ENCODE measurements around the gene ANKRD11.
A peak's percentile ranks its signal among the peaks of the same experiment; 100 is the strongest.

Gene ANKRD11

DNA sequence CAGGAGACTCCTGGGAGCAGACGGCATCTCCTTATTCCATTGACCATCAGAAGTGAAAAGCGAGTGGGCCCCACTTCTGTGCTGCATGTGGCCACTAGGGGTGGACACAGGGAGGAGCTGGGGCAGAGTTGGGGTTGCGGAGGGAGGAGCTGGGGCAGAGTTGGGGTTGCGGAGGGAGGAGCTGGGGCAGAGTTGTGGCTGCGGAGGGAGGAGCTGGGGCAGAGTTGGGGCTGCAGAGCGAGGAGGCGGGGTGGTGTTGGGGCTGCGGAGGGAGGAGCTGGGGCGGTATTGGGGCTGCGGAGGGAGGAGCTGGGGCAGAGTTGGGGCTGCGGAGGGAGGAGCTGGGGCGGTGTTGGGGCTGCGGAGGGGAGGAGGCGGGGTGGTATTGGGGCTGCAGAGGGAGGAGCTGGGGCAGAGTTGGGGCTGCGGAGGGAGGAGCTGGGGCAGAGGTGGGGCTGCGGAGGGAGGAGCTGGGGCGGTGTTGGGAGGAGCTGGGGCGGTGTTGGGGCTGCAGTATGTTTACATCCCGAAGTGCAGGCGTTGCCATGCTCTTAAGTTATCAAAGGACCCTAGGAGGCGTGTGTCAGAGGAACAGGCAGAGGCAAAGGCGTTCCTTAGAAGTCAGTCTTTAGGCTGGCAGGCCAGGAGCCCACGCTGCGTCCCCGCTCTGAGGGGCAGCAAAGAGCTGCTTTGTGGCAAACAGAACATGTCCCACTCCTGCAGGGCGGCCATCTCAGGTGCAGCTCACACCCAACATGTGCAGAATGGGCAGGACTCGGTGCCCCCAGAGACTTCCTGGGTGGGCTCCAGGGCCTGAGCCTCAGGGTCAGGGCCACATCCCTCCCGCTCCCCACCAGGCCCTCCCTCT, 196.9 kb downstream of the ANKRD11 start:
- no peak for DNase-seq

DNA sequence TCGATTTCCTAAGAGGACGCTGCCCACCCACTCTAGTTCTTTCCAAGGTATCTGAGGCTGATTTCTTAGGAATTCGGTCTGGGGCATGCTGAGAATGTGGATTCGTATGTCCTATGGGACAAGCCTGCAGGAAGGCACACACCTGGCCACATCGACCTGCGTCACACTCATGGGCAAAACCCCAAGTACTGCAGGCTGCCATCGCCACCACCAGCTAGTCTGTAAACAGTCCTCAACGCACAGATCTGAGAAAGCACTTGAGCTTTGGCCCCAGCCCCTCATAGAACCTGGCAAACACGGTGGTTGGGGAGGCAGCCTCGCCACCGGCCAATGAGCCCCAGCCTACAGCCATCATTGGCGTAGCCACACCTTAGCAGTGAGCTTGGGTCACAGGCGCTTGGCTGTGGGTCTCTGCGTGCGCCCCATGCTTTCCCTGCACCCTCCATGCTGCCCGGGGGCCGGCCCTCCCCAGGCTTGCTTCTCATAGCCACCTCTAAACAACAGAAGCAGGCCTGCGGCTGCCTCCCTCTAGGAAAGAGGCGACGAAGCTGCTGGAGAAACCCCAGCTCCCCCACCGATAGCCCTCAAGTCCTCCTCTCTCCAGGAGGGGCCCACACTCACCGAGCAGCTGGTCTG, 197.8 kb downstream of the ANKRD11 start:
- DNase-seq, result no peak

DNA sequence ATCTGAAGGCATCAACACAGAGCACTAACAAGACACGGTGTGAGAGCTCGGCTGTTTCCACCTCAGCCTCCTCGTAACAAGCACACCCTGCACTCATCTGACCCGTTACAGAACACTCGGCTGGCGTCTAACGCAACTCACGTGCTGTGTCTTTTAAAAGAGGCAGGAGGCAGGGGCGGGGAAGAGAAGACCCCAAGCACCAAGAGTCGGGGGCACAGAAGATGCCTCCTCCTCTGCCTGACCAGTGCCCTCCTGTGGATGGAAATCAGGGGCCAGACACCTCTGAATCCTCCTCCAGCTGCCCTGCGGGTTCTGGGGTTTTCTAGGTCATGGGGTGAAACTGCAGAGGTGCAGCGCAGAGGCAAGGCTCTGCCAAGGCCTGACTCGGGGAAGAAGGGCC, 198.6 kb downstream of the ANKRD11 start:
- DNase-seq, result no peak

DNA sequence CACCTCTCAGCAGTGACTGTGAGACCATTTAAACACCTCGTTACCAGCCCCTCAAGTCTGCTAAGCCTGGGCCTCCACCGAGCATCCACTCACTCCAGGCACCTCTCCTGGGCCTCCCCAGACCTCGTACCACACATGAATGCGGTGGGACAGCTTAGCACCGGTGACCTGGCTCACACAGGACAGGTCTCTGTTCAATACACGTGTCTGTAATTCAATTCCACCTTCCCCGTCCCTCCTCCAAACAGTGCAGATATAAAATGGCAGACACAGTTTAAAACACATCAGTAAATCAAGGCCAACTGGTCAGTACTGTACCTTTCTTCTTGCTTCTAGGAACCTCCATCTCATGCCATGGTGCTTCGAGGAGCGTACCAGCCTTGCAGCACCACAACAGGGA, 199.0 kb downstream of the ANKRD11 start:
- no peak for DNase-seq

DNA sequence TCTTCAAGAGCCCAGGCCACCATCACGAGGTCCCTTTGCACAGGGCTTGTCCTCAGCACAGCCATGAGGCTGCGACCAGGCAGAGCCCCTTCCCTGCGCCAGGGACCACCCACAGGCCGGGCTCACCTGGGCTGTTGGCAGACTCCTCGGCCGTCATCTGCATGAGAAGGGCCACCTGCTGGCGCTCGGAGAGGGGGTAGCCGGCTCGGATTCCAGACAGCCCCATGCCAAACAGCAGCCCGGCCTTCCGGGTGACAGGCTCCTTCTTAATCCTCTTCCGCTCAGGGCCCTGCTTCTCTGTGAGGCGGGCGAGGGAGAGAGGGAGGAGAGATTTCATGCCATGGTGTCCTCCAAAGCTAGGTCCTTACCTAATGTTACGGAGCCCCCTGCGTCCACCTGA, 199.5 kb downstream of the ANKRD11 start:
- DNase-seq, result no peak

DNA sequence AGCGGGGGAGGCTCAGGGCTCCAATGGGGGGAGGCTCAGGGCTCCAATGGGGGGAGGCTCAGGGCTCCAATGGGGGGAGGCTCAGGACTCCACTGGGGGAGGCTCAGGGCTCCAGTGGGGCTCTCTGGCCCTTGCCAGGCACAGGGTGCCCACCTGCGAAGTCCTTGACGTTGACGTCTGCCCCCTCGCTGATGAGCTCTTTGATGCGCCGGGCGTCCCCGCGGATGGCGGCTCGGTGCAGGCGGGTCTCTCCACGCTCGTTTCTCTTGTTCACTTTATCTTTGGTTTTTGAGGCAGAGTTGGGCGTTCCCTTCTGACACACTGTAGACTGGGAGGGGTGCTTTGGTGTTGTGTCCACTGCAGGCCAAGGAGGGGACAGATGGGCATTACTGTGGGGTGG, 199.9 kb downstream of the ANKRD11 start:
- no peak for DNase-seq

DNA sequence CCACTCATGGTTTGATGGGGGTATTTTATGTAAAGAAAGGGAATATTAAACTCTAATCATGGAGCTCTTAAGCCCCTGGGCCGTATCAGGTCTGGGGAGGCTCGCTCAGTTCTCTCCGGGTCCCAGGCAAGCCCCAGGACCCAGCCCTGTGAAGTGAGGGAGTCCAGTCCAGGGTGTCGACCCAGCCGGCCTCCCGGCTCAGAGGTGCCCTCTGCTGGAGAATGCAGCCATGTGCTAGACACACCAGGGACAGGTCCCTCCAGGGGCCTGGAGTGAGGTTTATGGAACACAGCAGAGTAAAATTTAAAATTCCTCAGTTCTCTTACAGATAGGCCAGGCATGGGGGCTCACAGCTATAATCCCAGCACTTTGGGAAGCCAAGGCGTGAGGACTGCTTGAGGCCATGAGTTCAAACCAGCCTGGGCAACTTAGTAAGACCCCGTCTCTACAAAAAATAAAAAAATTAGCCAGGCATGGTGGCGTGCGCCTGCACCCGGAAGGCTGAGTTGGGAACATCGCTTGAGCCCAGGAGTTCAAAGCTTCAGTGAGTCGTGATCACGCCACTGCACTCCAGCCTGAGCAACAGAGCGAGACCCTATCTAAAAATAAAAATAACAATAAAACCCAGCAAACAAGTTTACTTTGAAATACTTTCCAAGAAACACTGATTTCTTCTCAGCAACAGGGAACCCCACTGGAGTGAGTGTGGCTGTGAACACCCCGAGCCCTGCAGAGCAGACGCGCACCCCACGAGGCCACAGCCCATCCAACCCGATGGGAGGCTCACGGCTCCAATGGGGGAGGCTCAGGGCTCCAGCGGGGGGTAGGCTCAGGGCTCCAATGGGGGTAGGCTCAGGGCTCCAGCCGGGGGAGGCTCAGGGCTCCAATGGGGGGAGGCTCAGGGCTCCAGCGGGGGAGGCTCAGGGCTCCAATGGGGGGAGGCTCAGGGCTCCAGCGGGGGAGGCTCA, 200.6 kb downstream of the ANKRD11 start:
- DNase-seq, result peak; percentile 63

DNA sequence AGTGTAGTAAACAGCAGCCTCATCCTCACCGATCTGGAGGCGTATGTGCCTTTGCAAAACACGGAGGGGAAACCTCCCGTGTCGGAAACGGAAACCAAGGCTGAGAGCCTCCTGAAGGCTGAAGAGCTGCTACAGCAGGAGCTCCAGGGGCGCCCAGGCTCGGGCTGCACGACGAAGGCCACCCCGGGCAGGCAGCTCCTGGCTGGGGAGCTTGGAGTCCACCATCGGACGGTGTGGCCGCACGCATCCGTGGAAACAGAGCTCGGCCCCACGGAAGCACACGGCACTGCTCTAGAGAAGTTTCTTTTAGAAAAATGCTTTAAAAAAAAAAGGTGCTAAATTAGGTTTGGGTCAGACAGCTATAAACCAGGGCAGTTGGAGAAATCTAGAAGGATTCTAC, 201.4 kb downstream of the ANKRD11 start:
- DNase-seq, result no peak

DNA sequence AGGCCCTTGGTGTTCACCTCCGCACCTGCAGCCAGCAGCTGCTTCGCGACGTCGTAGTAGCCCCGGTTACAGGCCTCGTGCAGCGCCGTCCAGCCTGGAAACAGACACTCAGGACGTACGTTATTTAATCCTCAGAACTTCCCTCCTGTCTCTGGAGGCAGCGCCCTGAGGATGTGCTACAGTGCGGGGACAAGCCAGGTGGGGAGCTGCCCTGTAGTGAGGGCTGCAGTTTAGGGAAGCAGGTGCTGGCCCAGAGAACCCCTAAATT, 201.8 kb downstream of the ANKRD11 start:
- no peak for DNase-seq

DNA sequence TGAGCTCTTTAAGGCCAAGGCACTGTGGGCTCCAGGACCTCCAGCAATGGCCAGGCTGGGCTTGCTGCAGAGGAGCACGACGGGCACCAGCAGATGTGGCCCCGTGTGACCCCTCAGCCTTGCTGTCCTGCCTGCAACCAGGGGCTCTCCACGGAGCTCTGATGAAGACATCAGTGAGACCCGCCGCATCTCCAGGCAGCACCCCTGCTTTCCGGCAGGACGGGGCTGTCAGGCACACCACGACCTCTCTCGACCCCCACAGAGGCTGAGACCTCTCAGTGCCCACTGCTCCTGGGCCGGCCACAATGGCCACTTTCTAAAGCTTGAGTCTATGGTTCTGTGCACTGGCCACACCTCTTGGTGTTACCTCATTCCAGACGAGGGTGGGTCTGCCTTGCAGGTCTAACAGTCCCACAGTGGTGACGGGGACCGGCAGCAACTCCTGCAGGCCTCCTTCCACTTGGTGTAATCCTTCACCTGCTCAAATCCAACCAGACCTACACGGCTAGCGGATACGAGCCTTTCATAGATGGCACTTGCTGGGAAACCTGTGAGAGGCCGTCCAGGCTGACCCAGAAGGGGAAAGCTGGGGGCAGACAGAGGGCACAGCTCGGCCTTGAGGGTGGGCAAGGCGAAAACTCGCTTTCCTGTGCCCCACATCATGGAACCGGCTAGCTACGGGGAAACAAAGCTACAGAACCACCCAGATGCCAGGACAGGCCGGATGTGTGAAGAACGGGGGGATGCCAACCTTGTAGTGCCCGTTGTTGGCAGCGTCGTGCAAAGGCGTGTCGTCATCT, 202.4 kb downstream of the ANKRD11 start:
- no peak for DNase-seq

DNA sequence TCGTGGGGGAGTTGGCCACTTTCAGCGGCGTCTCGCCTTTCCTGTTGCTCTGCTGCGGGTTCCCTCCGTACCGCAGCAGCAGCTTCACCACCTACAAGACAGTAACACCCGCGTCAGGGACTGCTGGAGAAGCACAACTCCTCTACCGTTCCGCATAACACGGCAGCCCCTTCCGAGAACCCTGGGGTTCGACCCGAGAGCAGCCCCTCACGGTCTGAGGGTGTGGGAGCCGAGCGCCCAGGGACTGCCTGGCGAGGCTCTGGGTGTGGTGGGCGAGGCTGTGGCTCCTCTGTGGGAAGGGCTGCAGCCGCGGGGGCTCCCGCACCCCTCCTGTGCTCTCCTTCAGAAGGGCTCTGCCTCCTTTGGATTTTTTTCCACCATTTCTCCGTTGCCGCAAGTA, 204.3 kb downstream of the ANKRD11 start:
- DNase-seq, result no peak

DNA sequence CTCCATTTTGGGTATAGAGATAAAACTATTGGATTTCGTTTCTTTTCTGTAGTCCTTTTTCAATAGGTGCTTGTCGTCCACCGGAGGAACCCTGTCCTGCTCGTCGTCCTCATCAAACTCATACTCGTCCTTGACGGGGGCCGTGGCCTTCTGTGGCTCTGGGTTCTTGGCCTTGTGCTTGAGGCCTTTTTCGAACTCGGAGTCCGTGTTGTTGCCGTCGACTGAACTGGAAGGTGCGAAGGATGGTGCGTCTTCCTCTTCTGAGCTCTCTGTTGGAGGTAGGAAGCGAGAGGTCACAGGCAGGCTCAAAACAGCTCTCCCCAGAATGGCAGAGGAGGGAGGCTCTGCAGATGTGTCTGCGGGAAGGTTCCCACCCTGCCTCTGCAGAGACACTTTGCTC, 205.0 kb downstream of the ANKRD11 start:
- DNase-seq, result no peak

DNA sequence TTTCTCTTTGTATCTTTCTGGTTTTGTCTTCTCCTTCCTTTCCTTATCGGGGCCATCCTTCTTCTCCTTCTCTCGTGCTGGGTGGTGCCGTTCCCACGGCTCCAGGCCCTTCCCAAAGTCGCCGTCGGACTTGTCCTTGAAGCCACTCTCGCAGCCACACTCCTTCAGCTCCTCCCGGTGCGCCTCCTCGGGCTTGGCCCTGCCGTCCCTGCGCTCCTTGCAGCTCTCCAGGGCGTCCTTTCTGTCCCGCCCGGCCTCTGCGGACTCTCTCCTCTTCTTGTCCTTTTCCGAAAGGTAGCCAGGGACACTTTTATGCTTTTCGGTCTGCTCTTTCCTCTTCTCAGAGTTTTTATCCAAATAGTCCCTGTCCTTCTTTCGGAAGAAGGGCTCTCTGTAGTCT, 206.9 kb downstream of the ANKRD11 start:
- no peak for DNase-seq

DNA sequence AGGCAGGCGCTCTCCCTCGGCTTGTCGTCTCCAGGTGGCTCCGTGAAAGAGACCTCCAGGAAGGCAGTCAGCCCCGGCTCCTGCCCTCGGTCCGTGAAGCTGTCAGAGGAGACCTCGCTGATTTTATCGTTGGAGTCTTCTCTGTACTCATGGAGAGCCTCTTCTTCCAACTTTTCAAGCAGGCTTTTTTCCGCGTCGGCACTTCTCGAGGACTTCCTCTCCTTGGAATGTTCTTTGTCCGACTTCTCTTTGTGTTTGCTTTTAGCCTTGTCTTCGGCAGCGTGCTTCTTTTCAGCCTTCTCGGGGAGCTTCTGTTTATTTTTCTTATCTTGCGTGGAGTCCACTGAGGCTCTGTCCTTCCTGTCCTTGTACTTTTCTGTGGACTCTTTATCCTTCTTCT, 207.8 kb downstream of the ANKRD11 start:
- no peak for DNase-seq

DNA sequence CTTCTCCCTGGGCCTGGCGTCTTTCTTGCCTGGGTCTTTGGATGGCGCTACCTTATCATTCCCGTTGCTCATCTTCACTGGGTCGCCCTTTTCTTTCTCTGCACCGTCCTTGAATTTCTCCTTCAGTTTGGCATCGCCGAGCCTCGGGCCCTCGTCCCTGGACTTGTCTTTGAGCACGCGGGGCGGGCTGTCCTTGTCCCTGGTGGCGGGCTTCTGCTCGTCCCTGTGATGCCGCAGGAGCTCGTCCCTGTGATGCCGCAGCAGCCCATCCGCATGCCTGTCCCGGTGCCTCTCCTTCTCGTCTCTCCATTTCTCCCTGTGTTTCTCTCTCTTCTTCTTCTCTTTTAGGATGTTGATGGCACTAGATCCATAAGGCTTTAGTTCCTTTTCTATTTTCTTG, 208.5 kb downstream of the ANKRD11 start:
- no peak for DNase-seq

DNA sequence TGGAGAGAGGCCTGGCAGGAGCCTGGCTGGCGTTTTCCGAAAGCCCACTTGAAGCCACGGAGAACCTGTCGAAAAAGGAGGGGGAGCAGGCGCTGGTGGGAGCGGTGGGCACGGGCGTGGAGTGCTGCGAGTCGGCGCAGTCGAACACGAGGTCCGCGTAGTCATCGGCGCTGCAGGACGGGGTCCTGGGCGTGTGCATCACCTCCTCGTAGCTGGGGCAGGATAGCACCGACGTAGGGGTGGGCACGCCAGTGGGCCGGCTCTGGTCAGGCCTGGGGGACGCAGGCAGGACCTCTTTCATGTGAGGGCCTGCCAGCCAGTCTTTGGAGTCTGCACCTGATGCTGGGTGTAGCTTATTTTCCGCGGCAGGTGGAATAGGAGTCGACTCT, 209.2 kb downstream of the ANKRD11 start:
- no peak for DNase-seq

DNA sequence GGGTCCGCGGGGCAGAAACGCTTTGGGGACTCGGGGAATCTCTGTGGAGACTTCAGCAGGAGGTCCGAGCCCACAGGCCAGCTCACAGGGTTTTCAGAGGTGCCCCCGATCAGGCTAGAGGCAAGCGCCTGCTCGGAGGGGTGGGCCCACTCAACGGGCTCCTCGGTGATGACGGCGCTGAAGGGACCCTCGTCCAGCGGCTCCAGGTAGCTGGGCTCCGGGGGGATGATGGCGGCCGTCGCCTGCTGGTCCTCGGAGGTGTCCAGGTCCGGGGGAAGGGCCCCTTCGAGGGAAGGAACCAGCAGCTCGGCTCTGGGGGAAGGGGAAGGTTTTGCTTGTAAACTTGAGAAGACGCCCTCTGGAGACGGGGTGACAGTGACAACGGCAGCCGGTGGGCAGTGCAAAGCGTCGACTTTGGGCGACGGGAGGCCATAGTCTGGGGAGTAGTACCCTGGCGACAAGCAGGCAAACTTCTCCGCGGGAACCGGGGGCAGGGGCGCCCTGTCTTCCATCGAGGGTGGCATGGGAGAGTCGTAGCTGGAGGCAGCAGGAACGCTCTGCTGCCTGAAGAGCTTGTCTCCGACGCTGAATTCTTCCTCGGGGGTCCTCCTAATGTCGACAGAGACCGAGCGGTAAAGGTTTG, 209.7 kb downstream of the ANKRD11 start:
- no peak for DNase-seq

DNA sequence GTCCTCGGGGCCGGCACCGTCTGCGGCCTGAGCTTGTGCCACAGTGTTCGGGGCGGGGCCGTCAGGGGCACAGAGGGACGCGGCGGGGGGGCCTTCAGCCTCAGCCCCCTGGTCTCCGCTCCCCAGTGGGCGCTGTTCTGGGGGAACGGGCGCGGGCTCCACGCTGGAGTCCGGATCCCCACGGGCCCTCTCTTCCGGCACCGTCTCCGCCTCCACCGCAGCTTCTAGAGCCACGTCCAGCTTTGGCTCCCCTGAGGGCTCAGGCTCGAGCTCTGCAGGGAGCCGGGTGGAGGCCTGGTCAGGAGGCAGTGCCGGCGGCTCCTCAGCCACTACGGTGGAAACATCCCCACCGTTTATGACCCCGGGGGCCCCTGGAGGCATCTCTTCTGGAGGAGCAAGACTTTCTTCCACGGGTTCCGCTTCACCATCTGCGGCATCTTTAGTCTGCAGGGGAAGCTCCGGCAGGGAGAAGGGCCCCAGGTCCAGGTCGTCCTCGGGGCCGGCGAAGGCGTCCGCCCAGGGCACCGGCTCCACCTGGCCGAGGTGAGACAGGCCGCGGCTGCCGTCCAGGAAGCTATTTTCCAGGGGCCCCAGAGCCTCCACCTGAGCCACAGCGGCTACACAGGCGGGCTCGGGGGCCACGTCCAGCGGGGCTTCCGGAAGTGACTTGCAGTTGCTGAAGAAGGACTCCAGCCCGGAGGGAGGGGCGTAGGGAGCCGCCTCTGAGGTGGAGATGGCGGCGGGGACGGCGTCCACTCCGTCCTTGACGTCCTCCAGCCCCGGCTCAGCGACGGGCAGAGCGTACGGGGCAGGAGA, 210.5 kb downstream of the ANKRD11 start:
- no peak for DNase-seq

DNA sequence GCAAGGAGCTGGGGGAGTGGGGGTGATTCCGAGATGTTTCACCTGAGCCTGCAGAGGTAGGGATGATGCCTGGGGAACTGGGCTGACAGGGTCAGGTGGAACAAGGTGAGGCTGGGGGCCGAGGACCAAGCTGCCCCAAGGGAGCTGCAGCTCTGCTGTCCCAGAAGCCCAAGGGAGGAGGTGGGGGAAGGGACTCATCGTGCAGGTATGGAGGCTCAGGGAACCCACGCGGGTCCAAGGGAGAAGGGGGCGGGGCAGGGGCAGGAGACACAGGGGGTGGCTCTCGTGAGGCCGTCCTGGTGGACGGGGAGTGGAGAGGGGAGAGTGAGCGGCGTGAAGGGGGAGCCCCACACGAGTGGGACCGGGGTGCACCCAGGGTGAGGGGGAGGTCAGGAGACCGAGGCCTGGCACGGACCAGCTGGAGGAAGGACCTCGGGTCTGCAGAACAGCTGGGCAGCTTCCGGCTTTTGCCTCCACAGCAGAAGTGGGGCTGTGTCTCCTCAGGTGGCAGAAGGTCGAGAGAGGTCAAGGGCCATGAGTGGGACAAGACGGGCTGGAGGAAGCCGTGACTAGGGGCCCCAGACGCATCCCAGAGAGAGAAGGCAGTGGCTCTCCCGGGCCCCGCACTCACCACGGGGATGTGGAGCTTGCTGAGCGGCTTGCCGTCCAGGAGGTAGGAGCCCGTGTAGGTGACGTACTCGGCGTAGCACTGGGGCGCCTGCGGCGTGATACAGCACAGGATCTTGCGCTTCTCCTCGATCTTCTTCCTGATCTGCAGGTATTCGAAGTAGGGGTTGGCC, 211.7 kb downstream of the ANKRD11 start:
- no peak for DNase-seq

DNA sequence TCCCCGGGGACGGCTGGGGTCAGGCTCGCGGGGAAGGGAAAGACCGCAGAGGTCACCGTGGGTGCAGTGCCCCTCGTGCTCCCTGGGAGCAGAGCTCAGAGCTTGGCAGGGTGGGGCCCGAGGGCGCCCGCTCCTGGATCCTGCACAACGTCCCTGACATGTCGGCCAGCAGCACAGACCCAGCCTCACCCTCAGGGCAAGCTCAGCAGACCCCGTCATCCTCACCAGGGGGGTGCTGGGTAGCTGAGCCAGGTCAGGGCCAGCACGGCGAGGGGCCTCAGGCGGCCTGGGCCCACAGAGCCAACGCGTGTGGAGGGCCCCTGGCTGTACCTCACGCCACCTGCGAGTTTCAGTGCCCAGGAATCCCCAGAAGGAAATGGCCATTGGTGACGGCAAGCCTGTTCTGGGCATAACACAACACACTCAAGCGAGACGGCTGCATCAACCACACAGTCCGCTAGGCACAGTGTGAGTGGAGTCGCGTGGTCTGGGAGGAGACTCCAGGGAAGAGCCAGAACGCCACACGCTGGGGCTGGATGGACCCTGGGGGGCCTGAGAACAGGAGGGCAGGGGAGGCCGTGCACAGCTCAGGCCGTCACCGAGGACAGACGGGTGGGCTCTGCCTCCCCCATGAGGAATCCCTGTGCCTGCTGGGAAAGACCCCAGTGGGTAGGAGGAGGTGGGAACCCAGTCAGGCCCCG, 212.6 kb downstream of the ANKRD11 start:
- DNase-seq, result no peak

All from T-helper 9 cell (primary cell).